ENCODE data around the gene TMCC1. TPM values are rescaled to one million over a fixed set of nuclear protein-coding genes. Genes with fewer than 3 reads are reported as not detected.

TMCC1 gene
- total and polyA plus RNA-seq, 2 donors (not counting 1 experiment from before 2014, with no cell fraction given) = 8.5 to 32.2 TPM

GRCh38 chr3:129633751-129634481, 259.6 kb downstream of the TMCC1 start:
- Histone ChIP-seq H3K27ac (ENCODE audit: low read length in 2 of 2) (no peak overlapping the region), H3K4me3 (ENCODE audit: control extremely low read depth in 1 of 5, extremely low read depth in 1 of 5, insufficient read depth in 1 of 5, low read depth in 2 of 5, low read length in 4 of 5) (no peak overlapping the region), H3K9ac (ENCODE audit: low read length) (no peak overlapping the region), H3K79me2 (ENCODE audit: control insufficient read depth, insufficient read depth, low read length) (no peaks in the 10 kb centered on the region), H3K27me3 (replicated peaks in 1 of 4; ENCODE audit: control extremely low read depth in 1 of 4, control insufficient read depth in 3 of 4, insufficient read depth in 4 of 4, low read length in 3 of 4) (peaks cover 0 to 5% (median 1%) of the 10 kb centered on the region in 4 experiments), H4K20me1 (ENCODE audit: control insufficient read depth, insufficient read depth, low read length, poor library complexity, severe bottlenecking) (no peaks in the 10 kb centered on the region), H3K9me3 (ENCODE audit: control extremely low read depth in 1 of 3, control insufficient read depth in 2 of 3, insufficient read depth in 1 of 3, low read length in 2 of 3) (no peaks in the 10 kb centered on the region), H2AFZ (ENCODE audit: insufficient read depth, low read depth, low read length, poor library complexity, severe bottlenecking) (no peak overlapping the region), H3K4me1 (ENCODE audit: control insufficient read depth in 2 of 2, insufficient read depth in 2 of 2, low read length in 2 of 2) (no peaks in the 10 kb centered on the region), H3K4me2 (replicated peaks; ENCODE audit: low read depth, low read length, poor library complexity, severe bottlenecking) (no peak overlapping the region), H3K36me3 (replicated peaks in 1 of 2; ENCODE audit: control extremely low read depth in 1 of 2, control insufficient read depth in 1 of 2, extremely low read depth in 1 of 2, insufficient read depth in 2 of 2, low read length in 1 of 2) (no peaks in the 10 kb centered on the region)
- TF ChIP-seq EZH2 (IDR thresholded peaks at IDR 0.05; ENCODE audit: borderline replicate concordance, insufficient read depth, low read depth, low read length, poor library complexity, severe bottlenecking) (no peak), CTCF (IDR thresholded peaks at IDR 0.05) (no peak)
- ChIA-PET POLR2A (no interaction called here), CTCF (interaction anchor here (0.6 to 2.4 kb wide), 3 partner anchors 39 to 915 kb away, joined by 3 to 7 read pairs (median 4); no protein-coding TSS in a partner anchor)
- no peak for DNase-seq
- Mint-ChIP-seq H3K27ac (no peak overlapping the region), H3K27me3 (peaks cover 16% of the 10 kb centered on the region), H3K4me1 (no peaks in the 10 kb centered on the region), H3K9me3 (ENCODE audit: insufficient read depth) (peaks cover 2% of the 10 kb centered on the region), H3K4me3 (no peak overlapping the region)
- ATAC-seq (ENCODE audit: low read depth) = no peak
- 82% methylated on average over 9 of the region's 10 CpGs for WGBS (ENCODE audit: insufficient coverage)
- intact Hi-C loops (cut with micrococcal nuclease) = no loop called here

GRCh38 chr3:129632977-129633376, 260.5 kb downstream of the TMCC1 start:
- Histone ChIP-seq H3K9me3 (ENCODE audit: control extremely low read depth in 1 of 3, control insufficient read depth in 2 of 3, insufficient read depth in 1 of 3, low read length in 2 of 3) (no peaks in the 10 kb centered on the region), H3K36me3 (replicated peaks in 1 of 2; ENCODE audit: control extremely low read depth in 1 of 2, control insufficient read depth in 1 of 2, extremely low read depth in 1 of 2, insufficient read depth in 2 of 2, low read length in 1 of 2) (no peaks in the 10 kb centered on the region), H3K27ac (ENCODE audit: low read length in 2 of 2) (no peak overlapping the region), H3K4me3 (ENCODE audit: control extremely low read depth in 1 of 5, extremely low read depth in 1 of 5, insufficient read depth in 1 of 5, low read depth in 2 of 5, low read length in 4 of 5) (no peak overlapping the region), H2AFZ (ENCODE audit: insufficient read depth, low read depth, low read length, poor library complexity, severe bottlenecking) (no peak overlapping the region), H3K4me1 (ENCODE audit: control insufficient read depth in 2 of 2, insufficient read depth in 2 of 2, low read length in 2 of 2) (peaks cover 0 to 3% of the 10 kb centered on the region in 2 donors), H3K79me2 (ENCODE audit: control insufficient read depth, insufficient read depth, low read length) (no peaks in the 10 kb centered on the region), H3K27me3 (replicated peaks in 1 of 4; ENCODE audit: control extremely low read depth in 1 of 4, control insufficient read depth in 3 of 4, insufficient read depth in 4 of 4, low read length in 3 of 4) (peaks cover 0 to 5% (median 1%) of the 10 kb centered on the region in 4 experiments), H3K9ac (ENCODE audit: low read length) (no peak overlapping the region), H3K4me2 (replicated peaks; ENCODE audit: low read depth, low read length, poor library complexity, severe bottlenecking) (no peak overlapping the region), H4K20me1 (ENCODE audit: control insufficient read depth, insufficient read depth, low read length, poor library complexity, severe bottlenecking) (no peaks in the 10 kb centered on the region)
- TF ChIP-seq EZH2 (IDR thresholded peaks at IDR 0.05; ENCODE audit: borderline replicate concordance, insufficient read depth, low read depth, low read length, poor library complexity, severe bottlenecking) (no peak), CTCF (IDR thresholded peaks at IDR 0.05) (no peak)
- CTCF ChIA-PET = interaction anchor here (1.4 to 2.4 kb wide), 2 partner anchors 40 to 143 kb away, joined by 3 to 7 read pairs; no protein-coding TSS in a partner anchor
- POLR2A ChIA-PET = no interaction called here
- Mint-ChIP-seq H3K9me3 (ENCODE audit: insufficient read depth) (peaks cover 2% of the 10 kb centered on the region), H3K27me3 (peaks cover 14% of the 10 kb centered on the region), H3K27ac (no peak overlapping the region), H3K4me3 (no peak overlapping the region), H3K4me1 (peaks cover 3% of the 10 kb centered on the region)
- ATAC-seq (ENCODE audit: low read depth) (no peak), DNase-seq (no peak)
- intact Hi-C loops (cut with micrococcal nuclease) = no loop called here
- 95% methylated on average over 10 of the region's 10 CpGs for WGBS (ENCODE audit: insufficient coverage)

All from B cell (primary cell).